Panc1 (cell line): ENCODE data around the gene ADAM10.

Source experiments
- CTCF ChIP-seq: fragments of 450-650 bp; IDR thresholded peaks from 2 replicates; pipeline ENCODE4 v1.5.1; 2017; ENCODE audit warnings: mild to moderate bottlenecking
- POLR2AphosphoS5 ChIP-seq: IDR thresholded peaks from 2 replicates; pipeline ENCODE4 v1.6.1; 2012; ENCODE audit warnings: mild to moderate bottlenecking, low read depth, low read length, moderate library complexity
- REST ChIP-seq, 2 experiments: IDR thresholded peaks; 2 replicates each; pipeline ENCODE4 v1.6.1; 2011 to 2012; ENCODE audit warnings: low read depth in 2 of 2, control low read depth in 1 of 2, low read length in 1 of 2, mild to moderate bottlenecking in 1 of 2, moderate library complexity in 1 of 2; ENCODE audit not compliant: insufficient read depth in 1 of 2
- SIN3A ChIP-seq: IDR thresholded peaks from 2 replicates; pipeline ENCODE4 v1.6.1; 2012; ENCODE audit warnings: low read depth, mild to moderate bottlenecking, low read length, moderate library complexity, borderline replicate concordance; ENCODE audit not compliant: insufficient read depth

- no peak for TF ChIP-seq CTCF
- no peak for TF ChIP-seq POLR2AphosphoS5
- TF ChIP-seq REST (IDR thresholded peaks at IDR 0.05; ENCODE audit: insufficient read depth in 1 of 2, low read depth in 2 of 2, low read length in 1 of 2) = no peak
- no peak for TF ChIP-seq SIN3A
These were observed 198.3 kb downstream of the ADAM10 start for GRCh38 chr15:58551084-58551763.
